ENCODE data around the gene EGFR.

DNA sequence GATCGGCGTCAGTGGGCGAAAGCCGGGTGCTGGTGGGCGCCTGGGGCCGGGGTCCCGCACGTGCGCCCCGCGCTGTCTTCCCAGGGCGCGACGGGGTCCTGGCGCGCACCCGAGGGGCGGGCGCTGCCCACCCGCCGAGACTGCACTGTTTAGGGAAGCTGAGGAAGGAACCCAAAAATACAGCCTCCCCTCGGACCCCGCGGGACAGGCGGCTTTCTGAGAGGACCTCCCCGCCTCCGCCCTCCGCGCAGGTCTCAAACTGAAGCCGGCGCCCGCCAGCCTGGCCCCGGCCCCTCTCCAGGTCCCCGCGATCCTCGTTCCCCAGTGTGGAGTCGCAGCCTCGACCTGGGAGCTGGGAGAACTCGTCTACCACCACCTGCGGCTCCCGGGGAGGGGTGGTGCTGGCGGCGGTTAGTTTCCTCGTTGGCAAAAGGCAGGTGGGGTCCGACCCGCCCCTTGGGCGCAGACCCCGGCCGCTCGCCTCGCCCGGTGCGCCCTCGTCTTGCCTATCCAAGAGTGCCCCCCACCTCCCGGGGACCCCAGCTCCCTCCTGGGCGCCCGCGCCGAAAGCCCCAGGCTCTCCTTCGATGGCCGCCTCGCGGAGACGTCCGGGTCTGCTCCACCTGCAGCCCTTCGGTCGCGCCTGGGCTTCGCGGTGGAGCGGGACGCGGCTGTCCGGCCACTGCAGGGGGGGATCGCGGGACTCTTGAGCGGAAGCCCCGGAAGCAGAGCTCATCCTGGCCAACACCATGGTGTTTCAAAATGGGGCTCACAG is 1.1 kb downstream of the EGFR start:
- no peak for TF ChIP-seq EZH2phosphoT487 (conservative IDR thresholded peaks at IDR 0.05; ENCODE audit: low read length)
- TF ChIP-seq, protein P1, sequence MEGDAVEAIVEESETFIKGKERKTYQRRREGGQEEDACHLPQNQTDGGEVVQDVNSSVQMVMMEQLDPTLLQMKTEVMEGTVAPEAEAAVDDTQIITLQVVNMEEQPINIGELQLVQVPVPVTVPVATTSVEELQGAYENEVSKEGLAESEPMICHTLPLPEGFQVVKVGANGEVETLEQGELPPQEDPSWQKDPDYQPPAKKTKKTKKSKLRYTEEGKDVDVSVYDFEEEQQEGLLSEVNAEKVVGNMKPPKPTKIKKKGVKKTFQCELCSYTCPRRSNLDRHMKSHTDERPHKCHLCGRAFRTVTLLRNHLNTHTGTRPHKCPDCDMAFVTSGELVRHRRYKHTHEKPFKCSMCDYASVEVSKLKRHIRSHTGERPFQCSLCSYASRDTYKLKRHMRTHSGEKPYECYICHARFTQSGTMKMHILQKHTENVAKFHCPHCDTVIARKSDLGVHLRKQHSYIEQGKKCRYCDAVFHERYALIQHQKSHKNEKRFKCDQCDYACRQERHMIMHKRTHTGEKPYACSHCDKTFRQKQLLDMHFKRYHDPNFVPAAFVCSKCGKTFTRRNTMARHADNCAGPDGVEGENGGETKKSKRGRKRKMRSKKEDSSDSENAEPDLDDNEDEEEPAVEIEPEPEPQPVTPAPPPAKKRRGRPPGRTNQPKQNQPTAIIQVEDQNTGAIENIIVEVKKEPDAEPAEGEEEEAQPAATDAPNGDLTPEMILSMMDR (IDR thresholded peaks at IDR 0.05; ENCODE audit: insufficient read depth, low read length, poor library complexity, severe bottlenecking), result no peak
